Bone marrow (tissue), 2 donors: ENCODE measurements around the gene HBP1.
"Not testable (repeated sequence)": the region's sequence is repeated elsewhere in the genome, so short reads cannot be mapped to it uniquely, and the experiment has no call there.

ENCODE experiments used
- DNase-seq, 2 donors: peaks; one replicate each; lab custom pipeline; 2025; lab: John Stamatoyannopoulos, UW

Gene HBP1

DNA sequence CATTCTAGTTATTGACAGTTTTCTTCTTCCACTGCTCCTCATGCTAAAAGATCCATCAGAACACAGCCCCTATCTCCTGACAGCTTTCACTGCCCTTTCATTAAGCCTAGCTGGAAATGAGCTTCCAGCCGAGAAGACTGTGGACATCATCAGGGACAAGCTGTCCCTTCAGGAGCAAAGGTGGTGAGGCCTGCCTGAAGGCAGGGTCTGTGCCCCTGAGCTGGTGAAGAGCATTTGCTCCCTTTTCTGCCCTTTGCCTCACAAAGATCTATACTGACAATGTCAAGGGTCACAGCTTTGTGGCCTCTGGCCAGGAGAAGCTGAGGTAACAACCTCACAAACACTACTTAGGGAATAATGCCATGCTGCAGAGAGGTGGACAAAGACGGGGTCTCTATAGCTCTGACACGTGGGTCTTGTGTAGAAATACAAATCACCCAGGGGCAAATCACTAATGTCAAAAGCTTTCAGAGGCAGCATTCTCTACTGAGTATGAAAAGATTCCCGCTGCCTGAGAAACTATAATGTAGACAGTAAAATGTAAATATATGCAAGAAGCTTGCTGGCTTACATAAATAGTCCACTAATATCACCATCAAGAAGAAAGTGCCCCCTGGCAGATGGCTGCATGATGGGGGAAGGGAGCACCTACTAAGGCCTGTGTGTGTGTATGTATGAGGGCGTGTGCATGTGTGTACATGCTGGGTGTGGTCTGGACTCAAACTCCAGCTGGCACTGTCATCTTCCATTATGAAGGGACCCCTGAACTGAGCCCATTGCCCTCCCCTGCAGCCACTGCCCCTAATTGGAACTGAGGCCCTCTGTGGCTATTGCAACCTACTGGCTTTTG is 55.8 kb downstream of the HBP1 start:
- no peak for DNase-seq

- no peak for DNase-seq
These were observed 59.5 kb downstream of the HBP1 start for GRCh38 chr7:107228291-107228690.

DNA sequence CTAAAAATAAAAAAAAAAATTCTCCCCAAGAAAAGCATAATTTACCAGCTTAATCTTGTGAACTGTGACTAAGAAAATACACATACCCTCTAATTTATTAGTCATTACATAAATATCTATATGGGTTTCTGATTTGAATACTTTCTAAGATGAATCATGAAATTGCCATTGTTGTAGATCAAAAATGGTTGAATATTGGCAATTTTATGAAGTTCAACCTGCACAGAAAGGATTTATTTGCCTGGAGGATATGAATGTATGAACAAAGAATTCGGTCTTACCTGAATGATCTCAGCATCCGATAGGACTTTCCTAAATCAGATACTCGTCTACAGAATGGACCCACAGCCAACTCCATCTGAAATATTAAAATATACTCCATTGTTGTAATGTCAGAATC is 61.5 kb downstream of the HBP1 start:
- no peak for DNase-seq

DNA sequence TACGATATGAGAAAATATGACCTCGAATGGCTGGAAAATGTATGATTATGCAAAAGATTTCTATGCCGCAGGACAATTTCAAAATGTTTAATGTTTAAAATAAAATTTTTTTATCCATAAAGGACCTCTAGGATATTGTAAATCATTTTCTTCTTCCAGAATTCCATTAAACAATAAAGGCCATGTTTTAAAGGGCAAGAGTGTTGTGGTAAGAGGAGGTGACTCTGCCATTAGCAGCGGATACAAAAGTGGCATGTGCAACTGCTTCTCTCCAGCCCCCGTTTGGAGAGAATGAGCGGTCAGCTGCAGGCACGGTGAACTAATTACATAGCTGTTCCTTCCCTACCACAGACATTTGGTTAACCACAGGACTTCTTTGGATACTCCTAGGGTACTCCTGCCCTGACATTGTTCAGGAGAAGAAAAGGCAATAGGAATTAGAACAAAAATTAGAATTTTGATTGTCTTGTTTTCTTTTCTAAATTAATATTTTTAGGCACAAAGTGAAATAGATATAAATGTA is 63.8 kb downstream of the HBP1 start:
- no peak for DNase-seq

- no peak for DNase-seq
These were observed 64.4 kb downstream of the HBP1 start for GRCh38 chr7:107233174-107233573.

DNA sequence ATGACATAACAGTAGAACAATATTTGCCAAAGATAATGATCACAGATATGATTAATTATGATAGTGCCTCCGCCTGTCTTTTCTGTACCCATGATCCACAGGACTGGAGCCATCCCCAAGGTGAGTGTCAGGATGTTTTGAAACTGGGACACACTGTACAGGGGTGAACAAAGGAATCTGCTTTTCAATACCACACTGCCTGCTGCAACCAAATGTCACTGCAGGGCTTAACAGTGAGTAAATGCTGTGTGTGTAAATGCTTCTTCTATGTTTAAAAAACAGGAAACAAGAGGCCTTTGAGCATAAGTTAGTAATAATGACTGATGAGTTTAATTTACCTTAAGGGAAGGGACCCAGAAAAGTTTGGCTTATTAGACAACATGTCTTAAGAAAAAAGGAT is 65.2 kb downstream of the HBP1 start:
- DNase-seq = no peak

GRCh38 chr7:107234436-107234835 is 65.6 kb downstream of the HBP1 start:
- DNase-seq = no peak

DNA sequence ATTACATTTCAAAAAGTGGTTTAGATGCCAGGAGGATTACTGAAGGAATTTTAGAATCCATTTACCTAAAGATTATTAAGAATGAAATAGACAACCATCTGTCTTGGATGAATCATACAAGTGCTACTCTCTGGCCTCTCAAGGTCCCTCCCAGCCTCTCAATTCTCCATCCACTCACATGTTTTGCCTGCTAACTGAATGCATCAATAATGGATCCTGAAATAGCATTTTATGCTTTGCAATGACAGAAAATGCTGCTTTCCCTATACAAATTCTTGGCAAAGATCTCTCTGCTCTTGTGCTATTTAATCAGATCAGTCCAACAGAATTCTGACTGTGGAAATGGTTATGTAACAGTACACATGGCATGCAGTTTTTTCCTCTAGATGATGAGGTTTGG is 68.1 kb downstream of the HBP1 start:
- no peak for DNase-seq

- DNase-seq = no peak
These were observed 68.6 kb downstream of the HBP1 start for GRCh38 chr7:107237451-107237850.

DNA sequence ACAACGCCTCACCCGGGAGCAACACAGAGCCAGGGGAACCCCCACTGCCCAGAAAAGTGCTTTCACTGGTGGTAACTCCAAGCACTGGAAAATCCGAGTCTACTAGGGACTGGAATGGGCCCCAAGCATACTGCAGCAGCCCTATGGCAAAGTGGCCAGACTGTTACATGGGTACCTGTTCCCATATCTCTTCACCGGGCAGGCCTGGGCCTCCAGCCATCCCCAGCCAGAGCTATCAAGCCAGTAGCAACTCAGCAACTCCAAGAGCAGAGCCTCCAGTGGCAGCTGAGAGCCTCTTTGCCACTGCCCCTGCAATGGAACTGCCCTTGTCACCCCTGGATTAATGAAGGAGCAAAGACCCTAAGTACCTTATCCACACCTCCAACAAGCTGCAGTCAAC is 73.5 kb downstream of the HBP1 start:
- no peak for DNase-seq

- no peak for DNase-seq
These were observed 75.8 kb downstream of the HBP1 start for GRCh38 chr7:107244613-107245012.

DNA sequence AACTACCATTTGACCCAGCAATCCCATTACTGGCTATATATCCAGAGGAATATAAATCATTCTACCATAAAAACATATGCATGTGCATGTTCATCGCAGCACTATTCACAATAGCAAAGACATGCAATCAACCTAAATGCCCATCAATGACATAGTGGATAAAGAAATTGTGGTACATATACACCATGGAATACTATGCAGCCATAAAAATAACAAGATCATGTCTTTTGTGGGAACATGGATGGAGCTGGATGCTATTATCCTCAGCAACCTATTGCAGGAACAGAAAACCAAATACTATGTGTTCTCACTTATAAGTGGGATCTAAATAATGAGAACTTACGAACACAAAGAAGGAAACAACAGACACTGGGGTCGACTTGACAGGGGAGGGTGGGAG is 78.0 kb downstream of the HBP1 start:
- DNase-seq = not testable (repeated sequence)

DNA sequence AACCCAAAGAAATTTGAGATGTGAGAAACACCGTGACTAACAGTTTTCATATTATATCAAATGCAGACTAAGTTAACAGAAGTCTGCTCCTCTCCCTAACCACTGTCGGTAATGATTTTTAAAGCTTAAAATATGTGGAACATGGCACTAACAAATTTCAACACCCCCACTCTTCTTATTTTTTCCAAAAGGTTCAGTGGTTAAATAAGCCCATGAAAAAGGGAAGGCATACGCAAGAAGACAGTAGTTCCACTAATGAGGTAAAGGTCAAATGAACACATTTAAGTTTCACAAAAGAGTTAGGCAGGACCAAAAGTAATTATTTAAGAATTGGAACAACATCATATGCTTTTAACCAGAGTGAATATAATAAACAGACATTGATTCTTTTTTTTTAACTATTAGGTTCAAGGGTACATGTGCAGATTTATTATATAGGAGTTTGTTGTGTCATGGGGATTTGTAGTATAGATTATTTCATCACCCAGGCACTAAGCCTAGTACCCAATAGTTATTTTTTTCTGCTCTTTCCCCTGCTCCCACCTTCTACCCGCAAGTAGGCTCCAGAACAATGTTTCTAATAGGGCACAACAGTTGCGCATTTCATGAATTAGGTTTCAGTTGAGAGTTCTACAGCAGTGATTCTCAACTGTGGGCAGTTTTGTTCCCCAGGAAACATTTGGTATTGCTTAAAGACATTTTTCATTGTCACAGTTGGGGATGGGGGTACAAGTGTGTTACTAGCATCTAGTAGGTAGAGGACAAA is 79.9 kb downstream of the HBP1 start:
- DNase-seq = no peak

GRCh38 chr7:107251963-107252362 is 83.2 kb downstream of the HBP1 start:
- DNase-seq = no peak
